Ishikawa (cell line): ENCODE measurements around the gene RAB3D.

ENCODE experiments used
- CEBPB ChIP-seq: IDR thresholded peaks from 2 replicates; pipeline ENCODE4 v1.6.1; 2012
- CREB1 ChIP-seq: IDR thresholded peaks from 2 replicates; pipeline ENCODE4 v1.6.1; 2012; ENCODE audit warnings: low read depth
- EGR1 ChIP-seq: IDR thresholded peaks from 2 replicates; pipeline ENCODE4 v1.6.1; 2012
- EP300 ChIP-seq: IDR thresholded peaks from 2 replicates; pipeline ENCODE4 v1.6.1; 2012; ENCODE audit warnings: borderline replicate concordance
- FOXM1 ChIP-seq: IDR thresholded peaks from 2 replicates; pipeline ENCODE4 v1.6.1; 2012; ENCODE audit warnings: low read depth, borderline replicate concordance
- MAX ChIP-seq: IDR thresholded peaks from 2 replicates; pipeline ENCODE4 v1.6.1; 2012
- NFIC ChIP-seq: IDR thresholded peaks from 2 replicates; pipeline ENCODE4 v1.6.1; 2012
- RAD21 ChIP-seq: IDR thresholded peaks from 2 replicates; pipeline ENCODE4 v1.6.1; 2012; ENCODE audit warnings: low read depth
- REST ChIP-seq: IDR thresholded peaks from 2 replicates; pipeline ENCODE4 v1.6.1; 2012; ENCODE audit warnings: low read depth, mild to moderate bottlenecking
- TAF1 ChIP-seq: IDR thresholded peaks from 2 replicates; pipeline ENCODE4 v1.6.1; 2012; ENCODE audit warnings: low read depth, mild to moderate bottlenecking
- TCF12 ChIP-seq: IDR thresholded peaks from 2 replicates; pipeline ENCODE4 v1.6.1; 2012; ENCODE audit warnings: low read depth
- TEAD4 ChIP-seq: IDR thresholded peaks from 2 replicates; pipeline ENCODE4 v1.6.1; 2012
- USF1 ChIP-seq: IDR thresholded peaks from 2 replicates; pipeline ENCODE4 v1.6.1; 2012
- YY1 ChIP-seq: IDR thresholded peaks from 2 replicates; pipeline ENCODE4 v1.6.1; 2012; ENCODE audit warnings: low read depth
- ZBTB7A ChIP-seq: IDR thresholded peaks from 2 replicates; pipeline ENCODE4 v1.6.1; 2012; ENCODE audit warnings: low read depth

Gene RAB3D

GRCh38 chr19:11306337-11306736 is 33.1 kb downstream of the RAB3D start:
- TF ChIP-seq USF1 (no peak), EGR1 (no peak), FOXM1 (no peak), YY1 (no peak), CREB1 (no peak), NFIC (no peak)

- TF ChIP-seq NFIC (no peak), EGR1 (no peak), ZBTB7A (no peak), FOXM1 (no peak), USF1 (no peak), YY1 (no peak)
These were observed 34.5 kb downstream of the RAB3D start for GRCh38 chr19:11304936-11305335.

- TF ChIP-seq USF1: no peak
- no peak for TF ChIP-seq FOXM1
- no peak for TF ChIP-seq EGR1
- TF ChIP-seq TAF1: no peak
- TF ChIP-seq MAX: no peak
- TF ChIP-seq YY1: no peak
- no peak for TF ChIP-seq CEBPB
- no peak for TF ChIP-seq REST
- TF ChIP-seq TCF12: no peak
- no peak for TF ChIP-seq CREB1
- TF ChIP-seq NFIC: no peak
- TF ChIP-seq ZBTB7A: no peak
- no peak for TF ChIP-seq EP300
- no peak for TF ChIP-seq TEAD4
- no peak for TF ChIP-seq RAD21
These were observed 38.7 kb downstream of the RAB3D start for GRCh38 chr19:11300811-11301120.

- TF ChIP-seq YY1: no peak
- TF ChIP-seq CEBPB: no peak
- no peak for TF ChIP-seq RAD21
- no peak for TF ChIP-seq EP300
- TF ChIP-seq MAX: no peak
- no peak for TF ChIP-seq REST
- TF ChIP-seq FOXM1: no peak
- TF ChIP-seq TAF1: no peak
- no peak for TF ChIP-seq EGR1
- TF ChIP-seq TCF12: no peak
- TF ChIP-seq CREB1: no peak
- TF ChIP-seq ZBTB7A: no peak
- TF ChIP-seq TEAD4: no peak
- no peak for TF ChIP-seq USF1
- no peak for TF ChIP-seq NFIC
These were observed 39.3 kb downstream of the RAB3D start for GRCh38 chr19:11299946-11300810.

- TF ChIP-seq TEAD4: no peak
- no peak for TF ChIP-seq EGR1
- TF ChIP-seq TCF12: no peak
- TF ChIP-seq EP300: no peak
- no peak for TF ChIP-seq NFIC
- TF ChIP-seq REST: no peak
- TF ChIP-seq TAF1: no peak
- TF ChIP-seq ZBTB7A: no peak
- TF ChIP-seq MAX: no peak
- TF ChIP-seq CREB1: no peak
- TF ChIP-seq YY1: no peak
- TF ChIP-seq CEBPB: no peak
- no peak for TF ChIP-seq FOXM1
- no peak for TF ChIP-seq USF1
- TF ChIP-seq RAD21: no peak
These were observed 43.2 kb downstream of the RAB3D start for GRCh38 chr19:11296264-11296663.
